ENCODE results near the gene SFTPD.
A peak's percentile ranks its signal among the peaks of the same experiment; 100 is the strongest.

SFTPD gene

DNA sequence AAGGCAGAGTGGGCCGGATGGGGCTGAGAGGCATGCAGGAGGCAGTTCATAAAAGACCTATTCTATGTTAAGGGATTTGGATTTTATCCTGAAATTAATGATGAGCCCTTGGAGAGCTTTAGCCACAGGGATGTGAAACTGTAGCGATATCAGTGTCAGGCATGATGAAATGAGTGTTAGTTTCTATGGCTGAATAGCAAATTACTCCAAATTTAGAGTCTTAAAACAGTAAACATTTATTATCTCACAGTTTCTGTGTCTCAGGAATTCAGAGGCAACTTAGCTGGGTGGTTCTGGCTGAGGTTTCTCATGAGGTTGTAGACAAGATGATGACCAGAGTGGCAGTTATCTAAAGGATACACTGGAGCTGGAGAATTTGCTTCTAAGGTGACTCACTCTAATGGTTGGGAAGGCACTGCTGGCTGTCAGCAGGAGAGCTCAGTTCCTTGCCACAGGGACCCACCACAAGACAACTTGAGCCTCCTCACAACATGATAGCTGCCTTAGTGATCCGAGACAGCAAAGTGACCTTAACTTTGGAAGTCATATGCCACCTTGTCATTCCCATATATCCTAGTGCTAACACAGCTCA, 36.7 kb upstream of the SFTPD start:
- Histone ChIP-seq H3K4me1 (ENCODE audit: insufficient read depth, poor library complexity, severe bottlenecking) (peaks cover 15% of the 10 kb centered on the region), H3K36me3 (ENCODE audit: low read depth) (no peaks in the 10 kb centered on the region)
- DNase-seq (ENCODE audit: low spot score): no peak

GRCh38 chr10:79984851-79985250, 35.9 kb upstream of the SFTPD start:
- Histone ChIP-seq H3K4me3 (ENCODE audit: severe bottlenecking) (no peak overlapping the region), H3K36me3 (ENCODE audit: low read depth) (no peaks in the 10 kb centered on the region), H3K4me1 (ENCODE audit: insufficient read depth, poor library complexity, severe bottlenecking) (peaks cover 15% of the 10 kb centered on the region), H3K9me3 (ENCODE audit: severe bottlenecking) (no peaks in the 10 kb centered on the region), H3K27ac (ENCODE audit: poor library complexity, severe bottlenecking) (no peak overlapping the region), H3K27me3 (ENCODE audit: insufficient read depth, poor library complexity, severe bottlenecking) (peaks cover 16% of the 10 kb centered on the region)
- DNase-seq (ENCODE audit: low spot score) (peak; percentile 83), ATAC-seq (ENCODE audit: low read depth) (peak; percentile 94)
- no peak for TF ChIP-seq CTCF (IDR thresholded peaks at IDR 0.05; ENCODE audit: poor library complexity, severe bottlenecking)

More for the DNA sequence above, 36.7 kb upstream of the SFTPD start:
- Histone ChIP-seq H3K27ac (ENCODE audit: poor library complexity, severe bottlenecking) (no peak overlapping the region), H3K27me3 (ENCODE audit: insufficient read depth, poor library complexity, severe bottlenecking) (peaks cover 14% of the 10 kb centered on the region), H3K9me3 (ENCODE audit: severe bottlenecking) (peaks cover 2% of the 10 kb centered on the region), H3K4me3 (ENCODE audit: severe bottlenecking) (no peak overlapping the region)
- TF ChIP-seq CTCF (IDR thresholded peaks at IDR 0.05; ENCODE audit: poor library complexity, severe bottlenecking): no peak
- ATAC-seq (ENCODE audit: low read depth): no peak

- DNase-seq (ENCODE audit: low spot score): no peak
These were observed 34.5 kb upstream of the SFTPD start for GRCh38 chr10:79983286-79983909.

DNA sequence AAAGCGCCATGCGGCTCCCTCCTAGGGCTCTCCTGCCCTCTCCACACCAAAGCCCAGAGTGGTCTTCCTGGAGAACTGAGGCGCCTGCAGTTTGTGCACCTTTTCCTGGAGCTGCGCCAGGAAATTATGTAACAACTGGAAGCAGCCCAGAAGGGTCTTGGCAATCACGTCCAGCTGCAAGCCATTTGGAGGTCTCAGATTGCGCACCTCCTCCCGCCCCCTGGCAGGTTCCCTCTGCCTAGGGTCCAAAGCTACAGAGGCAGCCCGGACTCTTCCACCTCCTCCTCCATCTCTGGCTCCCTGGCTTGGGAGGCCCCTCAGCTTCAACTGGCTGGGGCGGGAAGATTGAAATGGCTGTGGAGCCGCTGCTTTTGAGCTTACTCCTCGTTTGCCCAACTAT, 34.0 kb upstream of the SFTPD start:
- Histone ChIP-seq H3K27me3 (ENCODE audit: insufficient read depth, poor library complexity, severe bottlenecking) (peaks cover 22% of the 10 kb centered on the region), H3K4me3 (ENCODE audit: severe bottlenecking) (no peak overlapping the region), H3K27ac (ENCODE audit: poor library complexity, severe bottlenecking) (no peak overlapping the region), H3K4me1 (ENCODE audit: insufficient read depth, poor library complexity, severe bottlenecking) (peaks cover 15% of the 10 kb centered on the region), H3K36me3 (ENCODE audit: low read depth) (no peaks in the 10 kb centered on the region), H3K9me3 (ENCODE audit: severe bottlenecking) (no peaks in the 10 kb centered on the region)
- DNase-seq (ENCODE audit: low spot score) (no peak), ATAC-seq (ENCODE audit: low read depth) (no peak)
- TF ChIP-seq CTCF (IDR thresholded peaks at IDR 0.05; ENCODE audit: poor library complexity, severe bottlenecking): no peak

More at GRCh38 chr10:79983286-79983909, 34.5 kb upstream of the SFTPD start:
- no peaks in the 10 kb centered on the region for H3K36me3 ChIP-seq (ENCODE audit: low read depth)
- peaks cover 15% of the 10 kb centered on the region for H3K4me1 ChIP-seq (ENCODE audit: insufficient read depth, poor library complexity, severe bottlenecking)
- H3K27ac ChIP-seq (ENCODE audit: poor library complexity, severe bottlenecking): no peak overlapping the region
- H3K4me3 ChIP-seq (ENCODE audit: severe bottlenecking): no peak overlapping the region
- ATAC-seq (ENCODE audit: low read depth): no peak
- H3K27me3 ChIP-seq (ENCODE audit: insufficient read depth, poor library complexity, severe bottlenecking): peaks cover 22% of the 10 kb centered on the region
- no peaks in the 10 kb centered on the region for H3K9me3 ChIP-seq (ENCODE audit: severe bottlenecking)
- TF ChIP-seq CTCF (IDR thresholded peaks at IDR 0.05; ENCODE audit: poor library complexity, severe bottlenecking): no peak

GRCh38 chr10:79982362-79982800, 33.5 kb upstream of the SFTPD start:
- Histone ChIP-seq H3K36me3 (ENCODE audit: low read depth) (no peaks in the 10 kb centered on the region), H3K27ac (ENCODE audit: poor library complexity, severe bottlenecking) (no peak overlapping the region), H3K4me3 (ENCODE audit: severe bottlenecking) (peak overlapping the region; percentile 42), H3K27me3 (ENCODE audit: insufficient read depth, poor library complexity, severe bottlenecking) (peaks cover 22% of the 10 kb centered on the region), H3K9me3 (ENCODE audit: severe bottlenecking) (no peaks in the 10 kb centered on the region), H3K4me1 (ENCODE audit: insufficient read depth, poor library complexity, severe bottlenecking) (peaks cover 15% of the 10 kb centered on the region)
- peak; percentile 3; the same call in 2 of the 3 replicates for ATAC-seq (ENCODE audit: low read depth)
- DNase-seq (ENCODE audit: low spot score): no peak
- no peak for TF ChIP-seq CTCF (IDR thresholded peaks at IDR 0.05; ENCODE audit: poor library complexity, severe bottlenecking)
